Left cardiac atrium (tissue), 4 donors: ENCODE results near the gene KEAP1. TPM values are rescaled to one million over a fixed set of nuclear protein-coding genes. Genes with fewer than 3 reads are reported as not detected.
"Not testable (repeated sequence)": the region's sequence is repeated elsewhere in the genome, so short reads cannot be mapped to it uniquely, and the experiment has no call there.

Experiments
- ATAC-seq, 2 donors: fragments of 200-7000 bp; cut with Tn5 transposase; one replicate each; pipeline ENCODE4 v1.9.1; 2020; ENCODE audit warnings: mild to moderate bottlenecking in 2 of 2, moderate library complexity in 2 of 2
- DNase-seq: peaks from one replicate; pipeline ENCODE4 v3.0.0-alpha.2; 2020
- intact Hi-C, 2 donors: fragments of 100-400 bp; cut with DNase I; formaldehyde crosslinking; loops; one replicate each; pipeline versions ENCODE4 v1.14.1 to v1.15.1; 2022 to 2023
- total RNA-seq, 2 donors: library from RNA; stranded (reverse); fragmentation: NEBNext Ultra II Directional; extraction: Animal tissue kit (Norgen Biotek cat#: 25700); gene quantifications; one replicate each; pipeline ENCODE4 v1.2.1, GENCODE V29; 2021
- donor health status: DM: no; HTN: yes; CAD: no.
- donor health status: DM: no; HTN: yes; CAD: no; lungs with severe emphysema.
- donor health status: DM: yes; HTN: yes; CAD: no.
- donor health status: Dilated cardiomyopathy.

Gene KEAP1
- total RNA-seq, 2 donors from 2014 or later: 53.5 to 55.1 TPM

DNA sequence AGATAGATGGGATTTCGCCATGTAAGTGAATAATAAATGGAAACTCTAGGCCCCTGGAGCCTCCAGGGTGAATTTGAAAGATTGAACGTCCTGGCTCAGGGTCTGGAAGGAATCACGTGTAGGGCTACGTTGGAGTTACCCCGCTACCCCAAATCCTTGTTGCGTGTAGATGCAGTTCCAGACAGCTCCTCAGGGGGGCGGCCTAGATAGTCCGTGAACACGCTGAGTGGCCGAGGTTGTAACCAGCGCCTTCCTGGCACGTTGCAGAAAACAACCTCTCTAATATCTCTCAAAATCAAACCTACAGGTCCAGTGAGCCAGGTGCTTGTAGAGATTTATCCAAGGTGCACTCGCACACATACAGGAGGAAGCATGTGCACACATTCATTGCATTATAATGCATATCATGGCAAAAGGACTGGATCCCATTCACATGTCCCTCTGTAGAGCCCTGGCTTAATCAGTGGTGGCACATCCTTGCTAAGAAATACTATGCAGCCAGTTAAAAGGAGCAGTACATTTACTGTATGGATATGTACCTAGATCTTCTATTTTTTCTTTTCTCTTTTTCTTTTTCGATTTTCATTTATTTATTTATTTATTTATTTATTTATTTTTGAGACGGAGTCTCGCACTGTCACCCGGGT is 2.5 kb upstream of the KEAP1 start:
- intact Hi-C loops: loop anchor here in 1 of 2 donors (10.0 kb wide), 1 partner anchor 59 kb away; the partner anchor contains the start of genes CDKN2D and KRI1
- DNase-seq: peak; percentile 80
- ATAC-seq: no peak

DNA sequence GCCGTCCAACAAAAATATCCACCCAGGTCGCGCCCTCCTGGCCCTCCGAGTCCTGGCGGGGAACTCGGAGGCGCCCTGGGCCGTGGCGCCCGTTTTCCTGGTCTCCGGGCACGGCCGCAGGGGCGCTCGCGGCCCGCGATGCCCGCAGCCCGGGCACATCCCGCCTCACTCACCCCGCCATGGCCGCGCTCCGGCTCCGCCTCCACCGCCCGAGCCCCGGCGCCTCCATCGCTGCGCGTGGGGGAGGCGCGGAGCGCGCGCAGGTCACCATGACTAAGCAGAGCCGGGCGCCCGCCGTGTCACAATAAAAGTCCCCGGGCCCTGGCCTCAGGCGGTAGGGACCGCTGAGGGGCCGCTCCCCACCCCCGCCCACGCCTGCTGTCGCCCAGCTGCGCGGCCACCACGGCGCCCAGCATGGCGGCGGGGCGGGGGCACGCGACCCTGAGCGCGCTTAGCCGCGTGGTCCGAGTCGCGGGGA is 593 bp downstream of the KEAP1 start:
- ATAC-seq (peak; percentile 97), DNase-seq (peak; percentile 96)
- intact Hi-C loops: loop anchor here in 1 of 2 donors (10.0 kb wide), 1 partner anchor 62 kb away; the partner anchor contains the start of genes CDKN2D and KRI1

DNA sequence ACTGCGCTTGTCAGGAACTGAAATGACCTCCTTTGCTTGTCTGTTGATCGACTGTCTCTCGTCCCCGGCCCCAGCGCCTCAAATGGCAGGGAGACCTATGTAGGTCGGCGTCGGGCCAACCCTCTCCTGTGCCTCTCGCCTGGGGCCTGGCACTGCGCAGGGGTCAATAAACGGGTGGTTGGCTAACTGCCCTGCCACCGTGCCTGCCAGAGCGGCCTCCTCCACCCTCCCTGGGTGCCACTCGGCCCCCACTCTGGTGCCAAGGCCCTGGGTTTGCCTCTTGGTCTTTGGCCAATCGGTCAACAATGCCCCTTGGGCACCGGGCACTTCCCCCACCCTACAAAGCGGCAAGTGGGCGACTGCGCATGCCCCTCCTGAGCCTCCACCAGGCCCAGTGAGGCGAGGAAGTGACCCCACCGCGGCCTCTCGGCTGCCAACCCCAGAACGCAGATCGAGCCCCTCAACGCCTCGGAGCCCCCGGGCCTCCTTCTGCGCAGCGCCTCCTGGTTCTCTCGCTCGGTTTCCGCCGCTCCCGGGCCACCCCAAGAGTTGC is 1.1 kb downstream of the KEAP1 start:
- intact Hi-C loops: loop anchor here in 1 of 2 donors (10.0 kb wide), 1 partner anchor 63 kb away; the partner anchor contains the start of genes CDKN2D and KRI1
- DNase-seq (peak; percentile 86), ATAC-seq (peak; percentile 71 to 77)

DNA sequence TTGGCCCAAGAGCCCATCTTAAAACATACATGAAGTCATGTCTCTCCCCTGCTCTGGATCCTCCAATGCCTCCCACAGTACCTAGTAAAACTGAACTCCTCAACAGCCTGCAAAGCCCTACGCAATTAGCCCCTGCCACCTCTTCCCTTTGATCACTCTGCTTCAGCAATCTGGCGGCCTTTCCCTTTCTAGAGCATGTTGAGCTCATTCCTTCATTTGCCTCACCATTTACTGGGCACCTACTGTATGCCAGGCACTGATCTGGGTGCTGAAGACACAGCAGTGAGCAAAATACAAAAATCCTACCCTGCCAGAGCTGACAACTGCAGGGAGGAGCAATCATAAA is 2.9 kb downstream of the KEAP1 start:
- DNase-seq (no peak), ATAC-seq (no peak)
- intact Hi-C loops: loop anchor here in 1 of 2 donors (10.0 kb wide), 1 partner anchor 65 kb away; the partner anchor contains the start of genes CDKN2D and KRI1

DNA sequence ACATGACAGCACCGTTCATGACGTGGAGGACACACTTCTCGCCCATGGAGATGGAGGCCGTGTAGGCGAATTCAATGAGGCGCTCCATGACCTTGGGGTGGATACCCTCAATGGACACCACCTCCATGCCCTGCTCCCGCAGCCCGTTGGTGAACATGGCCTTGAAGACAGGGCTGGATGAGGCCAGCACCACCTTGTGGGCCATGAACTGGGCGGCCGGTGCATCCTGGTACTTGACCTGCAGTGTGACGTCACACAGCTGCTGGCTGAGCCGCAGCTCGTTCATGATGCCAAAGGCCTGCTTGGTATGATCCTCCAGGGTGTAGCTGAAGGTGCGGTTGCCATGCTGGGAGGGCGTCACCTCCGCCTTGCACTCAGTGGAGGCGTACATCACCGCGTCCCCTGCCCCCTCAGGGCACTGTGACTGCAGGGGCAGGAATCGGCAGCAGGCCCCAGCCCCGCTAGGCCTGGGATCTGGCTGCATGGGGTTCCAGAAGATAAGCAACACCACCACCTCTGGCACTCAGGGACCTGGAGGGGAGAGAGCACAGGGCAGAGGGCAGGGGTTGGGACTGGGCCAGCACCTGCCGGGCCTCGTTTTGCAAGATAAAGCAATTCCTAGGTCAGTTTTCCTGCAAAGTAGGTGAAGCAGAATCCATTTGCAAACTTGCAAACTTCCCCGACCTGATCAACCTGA is 3.5 kb downstream of the KEAP1 start:
- intact Hi-C loops: loop anchor here in 1 of 2 donors (10.0 kb wide), 1 partner anchor 65 kb away; the partner anchor contains the start of genes CDKN2D and KRI1
- no peak for ATAC-seq
- no peak for DNase-seq

DNA sequence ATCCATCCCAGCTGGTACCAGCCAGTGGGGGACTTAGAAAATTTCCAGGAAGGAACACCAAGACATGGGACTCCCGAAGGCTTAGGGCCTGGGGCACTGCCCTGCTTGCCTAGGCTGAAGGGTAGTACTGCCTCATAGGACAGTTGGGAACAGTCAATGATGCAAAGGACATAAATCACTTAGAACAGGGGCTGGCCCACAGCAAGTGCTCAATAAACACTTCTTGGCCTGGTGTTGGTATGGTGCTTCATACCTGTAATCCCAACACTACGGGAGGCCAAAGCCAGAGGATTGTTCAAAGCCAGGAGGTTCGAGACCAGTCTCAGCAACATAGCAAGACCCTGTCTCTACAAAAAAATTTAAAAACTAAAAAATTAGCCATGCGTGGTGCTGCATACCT is 5.8 kb downstream of the KEAP1 start:
- ATAC-seq (no peak), DNase-seq (no peak)
- intact Hi-C loops: no loop called here

DNA sequence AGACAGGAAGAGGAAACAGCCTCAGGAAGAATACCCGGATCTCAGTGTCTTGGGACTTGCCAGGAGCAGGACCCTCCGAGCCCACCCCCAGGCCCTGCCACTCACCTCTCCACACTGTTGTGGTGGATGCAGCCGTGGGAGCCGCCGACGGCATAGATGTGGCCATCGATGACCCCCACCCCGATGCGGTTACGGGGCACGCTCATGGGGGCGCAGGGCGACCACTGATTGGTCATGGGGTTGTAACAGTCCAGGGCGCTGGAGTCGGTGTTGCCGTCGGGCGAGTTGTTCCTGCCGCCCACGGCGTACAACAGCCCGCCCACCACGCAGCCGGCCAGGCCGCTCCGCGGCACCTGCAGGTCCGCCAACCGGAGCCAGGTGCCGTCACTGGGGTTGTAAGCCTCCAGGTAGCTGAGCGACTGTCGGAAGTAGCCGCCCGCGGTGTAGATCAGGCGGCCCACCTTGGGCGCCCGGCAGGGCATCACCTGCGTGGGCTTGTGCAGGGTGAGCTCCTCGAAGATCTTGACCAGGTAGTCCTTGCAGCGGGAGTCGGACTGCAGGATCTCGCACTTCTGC is 11.6 kb downstream of the KEAP1 start:
- ATAC-seq (no peak), DNase-seq (no peak)
- intact Hi-C loops: no loop called here

DNA sequence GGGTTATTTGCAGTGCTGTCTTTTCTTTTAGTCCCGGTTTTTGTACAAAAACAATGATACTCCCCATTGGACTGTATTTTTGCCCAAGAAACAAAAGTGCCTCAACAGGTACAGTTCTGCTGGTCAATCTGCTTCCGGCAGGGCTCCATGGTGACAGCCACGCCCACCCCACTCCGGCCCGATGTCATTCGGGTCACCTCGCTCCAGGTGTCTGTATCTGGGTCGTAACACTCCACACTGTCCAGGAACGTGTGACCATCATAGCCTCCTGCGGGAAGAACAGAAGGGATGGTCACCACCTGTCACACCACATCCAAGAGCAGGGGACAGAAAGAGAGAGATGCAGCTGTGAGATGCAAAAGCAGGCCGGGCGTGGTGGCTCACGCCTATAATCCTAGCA is 16.6 kb downstream of the KEAP1 start:
- ATAC-seq (no peak), DNase-seq (no peak)
- intact Hi-C loops: no loop called here

DNA sequence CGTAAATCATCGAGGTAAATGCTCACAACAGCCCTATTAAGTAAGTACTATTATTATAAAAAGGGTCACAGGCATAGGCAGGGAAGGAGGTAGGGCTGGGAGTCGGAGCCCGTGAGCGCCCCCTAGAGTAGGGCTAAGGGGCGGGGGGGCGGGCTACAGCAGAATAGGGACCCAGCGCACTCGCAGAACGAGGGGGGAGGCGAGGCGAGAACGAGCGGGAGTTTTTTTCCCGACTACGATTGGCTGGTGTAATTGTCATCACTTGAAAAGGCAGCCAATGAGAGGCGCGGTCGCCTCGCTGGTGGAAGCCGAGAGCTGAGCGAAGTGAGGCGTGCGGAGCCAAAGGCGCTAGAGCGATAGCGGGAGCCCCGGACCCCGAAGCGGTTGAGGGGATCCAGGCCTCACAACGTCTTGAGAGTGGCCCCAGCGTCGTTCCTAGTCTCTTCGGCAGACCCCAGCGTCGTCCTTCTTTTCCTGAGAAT is 24.2 kb downstream of the KEAP1 start:
- peak; percentile 94 for DNase-seq
- intact Hi-C loops: no loop called here
- peak; percentile 97 for ATAC-seq

DNA sequence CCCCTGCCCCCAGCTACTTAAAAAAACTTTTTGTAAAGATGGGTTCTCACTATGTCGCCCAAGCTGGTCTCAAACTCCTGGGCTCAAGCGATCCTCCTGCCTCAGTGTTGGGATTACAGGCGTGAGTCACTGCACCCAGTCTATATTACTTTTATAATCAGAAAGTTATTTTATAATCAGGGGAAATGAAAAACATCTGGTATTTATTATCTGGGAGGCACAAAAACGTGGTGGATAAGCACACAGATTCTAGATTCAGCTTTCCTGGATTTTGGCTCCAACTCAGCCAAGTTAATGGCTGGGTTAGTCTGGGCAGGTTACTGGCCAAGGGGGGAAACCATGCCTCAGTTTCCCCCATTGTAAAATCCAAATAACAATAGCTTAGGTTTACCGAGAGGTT is 24.7 kb downstream of the KEAP1 start:
- intact Hi-C loops: no loop called here
- no peak for DNase-seq
- ATAC-seq: no peak

DNA sequence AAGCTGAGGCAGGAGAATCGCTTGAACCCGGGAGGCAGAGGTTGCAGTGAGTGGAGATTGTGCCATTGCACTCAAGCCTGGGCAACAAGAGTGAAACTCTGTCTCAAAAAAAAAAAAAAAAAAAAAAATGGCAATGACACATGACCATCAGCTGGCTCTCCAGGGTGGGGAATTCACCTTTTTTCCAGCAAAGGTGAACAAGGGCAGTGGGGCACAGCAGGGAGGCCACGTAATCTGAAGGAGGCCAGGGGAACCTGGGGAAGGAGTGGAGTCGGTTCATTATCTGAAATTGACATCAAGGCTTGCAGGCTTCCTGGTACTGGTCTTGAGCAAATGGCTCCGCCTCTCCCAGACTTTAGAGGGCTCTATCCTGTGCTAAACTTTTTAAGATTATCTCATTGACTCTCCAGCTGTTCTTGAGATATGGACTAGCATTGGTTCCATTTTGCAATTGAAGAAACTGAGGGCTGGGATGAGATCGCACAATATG is 28.1 kb downstream of the KEAP1 start:
- intact Hi-C loops: no loop called here
- ATAC-seq (no peak), DNase-seq (no peak)

DNA sequence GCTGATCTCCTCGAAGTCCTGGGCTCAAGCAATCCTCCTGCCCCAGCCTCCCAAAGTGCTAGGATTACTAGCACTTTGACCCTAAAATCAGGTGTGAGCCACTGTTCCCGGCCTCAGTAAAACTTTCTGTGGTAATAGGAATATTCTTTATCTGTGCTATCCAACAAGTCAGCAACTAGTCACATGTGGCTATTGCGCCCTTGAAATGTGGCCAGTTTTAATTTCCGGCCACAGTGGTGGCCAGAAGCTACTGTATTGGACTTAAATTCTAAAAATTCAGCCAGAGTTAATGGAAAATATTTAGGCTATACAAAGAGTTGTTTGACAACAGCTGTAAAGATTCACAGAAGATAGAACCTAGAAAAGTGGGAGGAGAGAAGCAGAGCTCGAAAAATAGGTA is 30.0 kb downstream of the KEAP1 start:
- DNase-seq (no peak), ATAC-seq (no peak)
- intact Hi-C loops: no loop called here

DNA sequence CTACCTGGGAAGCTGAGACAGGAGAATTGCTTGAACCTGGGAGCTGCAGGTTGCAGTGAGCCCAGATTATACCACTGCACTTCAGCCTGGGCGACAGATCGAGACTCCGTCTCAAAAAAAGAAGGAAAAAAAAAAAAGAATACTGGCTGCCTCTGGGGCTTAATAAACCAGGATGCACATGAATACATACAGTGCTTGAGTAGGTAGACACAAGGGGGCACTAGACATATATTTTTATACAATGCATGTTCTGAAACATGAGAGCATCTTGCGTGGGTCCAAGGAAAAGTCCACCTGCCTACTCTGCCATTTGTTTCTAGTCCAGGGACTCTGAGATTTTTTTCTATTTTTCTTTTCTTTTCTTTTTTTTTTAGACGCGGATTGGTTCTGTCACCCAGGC is 31.2 kb downstream of the KEAP1 start:
- DNase-seq (no peak), ATAC-seq (no peak)
- intact Hi-C loops: no loop called here

DNA sequence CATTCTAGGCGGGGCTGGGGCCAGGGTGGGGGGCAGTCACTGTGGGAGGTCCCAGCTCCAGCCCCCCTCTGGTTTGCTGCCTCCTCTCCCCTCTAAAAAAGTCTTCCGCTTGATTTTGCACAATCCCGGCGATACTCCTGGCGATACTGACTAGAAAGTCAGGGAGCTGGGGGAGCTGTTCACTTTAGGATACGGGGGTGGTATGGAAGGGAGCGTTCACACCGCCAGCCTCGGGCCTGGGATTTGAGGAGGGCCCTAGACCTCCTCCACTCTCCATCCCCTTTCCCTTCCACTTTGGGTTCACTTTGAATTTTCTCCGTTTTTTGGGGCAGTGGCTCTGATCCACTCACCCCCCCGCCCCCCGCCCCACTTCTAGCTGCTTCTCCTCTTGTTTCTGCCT is 35.0 kb downstream of the KEAP1 start:
- DNase-seq (no peak), ATAC-seq (no peak)
- intact Hi-C loops: no loop called here

DNA sequence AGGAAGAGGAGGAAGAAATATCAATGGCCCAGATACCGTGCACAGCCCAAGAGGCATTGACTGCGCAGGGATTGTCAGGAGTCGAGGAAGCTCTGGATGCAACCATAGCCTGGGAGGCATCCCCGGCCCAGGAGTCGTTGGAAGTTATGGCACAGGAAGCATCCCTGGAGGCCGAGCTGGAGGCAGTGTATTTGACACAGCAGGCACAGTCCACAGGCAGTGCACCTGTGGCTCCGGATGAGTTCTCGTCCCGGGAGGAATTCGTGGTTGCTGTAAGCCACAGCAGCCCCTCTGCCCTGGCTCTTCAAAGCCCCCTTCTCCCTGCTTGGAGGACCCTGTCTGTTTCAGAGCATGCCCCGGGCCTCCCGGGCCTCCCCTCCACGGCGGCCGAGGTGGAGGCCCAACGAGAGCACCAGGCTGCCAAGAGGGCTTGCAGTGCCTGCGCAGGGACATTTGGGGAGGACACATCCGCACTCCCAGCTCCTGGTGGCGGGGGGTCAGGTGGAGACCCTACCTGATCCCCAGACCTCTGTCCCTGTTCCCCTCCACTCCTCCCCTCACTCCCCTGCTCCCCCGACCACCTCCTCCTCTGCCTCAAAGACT is 36.0 kb downstream of the KEAP1 start:
- DNase-seq (no peak), ATAC-seq (no peak)
- intact Hi-C loops: no loop called here

DNA sequence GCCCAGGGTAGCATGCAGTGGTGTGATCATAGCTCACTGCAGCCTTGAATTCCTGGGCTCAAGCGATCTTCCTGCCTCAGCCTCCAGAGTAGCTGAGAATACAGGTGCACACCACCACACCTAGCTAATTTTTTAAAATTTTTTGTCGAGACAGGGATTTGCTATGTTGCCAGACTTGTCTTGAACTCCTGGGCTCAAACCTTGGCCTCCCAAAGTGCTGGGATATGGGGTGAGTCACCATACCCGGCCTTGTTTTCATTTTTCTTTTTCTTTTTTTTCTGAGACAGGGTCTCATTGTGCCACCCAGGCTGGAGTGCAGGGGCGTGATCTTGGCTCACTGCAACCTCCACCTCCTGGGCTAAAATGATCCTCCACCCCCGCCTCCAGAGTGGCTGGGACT is 38.7 kb downstream of the KEAP1 start:
- intact Hi-C loops: no loop called here
- DNase-seq: no peak
- ATAC-seq: no peak

DNA sequence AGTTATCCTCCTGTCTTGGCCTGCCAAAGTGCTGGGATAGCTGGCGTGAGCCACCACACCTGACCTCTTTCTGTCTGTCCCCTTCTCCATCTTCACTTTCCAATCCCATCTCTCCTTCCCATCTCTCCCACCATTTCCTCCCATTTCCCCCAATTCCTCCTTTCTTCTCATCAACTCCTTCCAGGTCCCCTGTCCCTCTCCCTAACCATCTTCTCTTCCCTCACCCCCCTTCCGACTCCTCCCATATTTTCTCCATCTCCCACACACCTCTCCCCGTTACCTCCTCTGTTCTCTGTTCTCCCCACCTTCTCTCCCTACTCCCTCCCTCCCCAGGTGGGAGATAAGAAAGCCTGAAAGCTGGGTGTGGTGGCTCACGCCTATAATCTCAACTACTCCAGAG is 40.6 kb downstream of the KEAP1 start:
- DNase-seq (no peak), ATAC-seq (no peak)
- intact Hi-C loops: no loop called here

DNA sequence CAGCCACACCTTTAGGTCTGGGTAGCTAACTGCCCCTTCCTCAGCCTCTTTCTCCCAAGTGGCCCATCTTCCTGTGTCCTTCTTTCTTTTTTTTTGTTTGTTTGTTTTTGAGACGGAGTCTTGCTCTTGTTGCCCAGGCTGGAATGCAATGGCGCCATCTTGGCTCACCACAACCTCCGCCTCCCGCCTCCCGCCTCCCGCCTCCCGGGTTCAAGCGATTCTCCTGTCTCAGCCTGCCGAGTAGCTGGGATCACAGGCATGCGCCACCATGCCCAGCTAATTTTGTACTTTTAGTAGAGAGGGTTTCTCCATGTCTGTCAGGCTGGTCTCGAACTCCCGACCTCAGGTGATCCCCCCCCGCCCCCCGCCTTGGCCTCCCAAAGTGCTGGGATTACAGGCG is 41.1 kb downstream of the KEAP1 start:
- DNase-seq, ATAC-seq, intact Hi-C loops: not testable (repeated sequence)
